Fibroblast of lung (primary cell): ENCODE results near the gene SPACA4. TPM values are rescaled to one million over a fixed set of nuclear protein-coding genes. Genes with fewer than 3 reads are reported as not detected.

ENCODE experiments used
- DNase-seq, 2 donors: peaks; one replicate each; pipeline versions ENCODE4 v3.0.0 to v3.0.0-alpha.2; 2010; ENCODE audit warnings: low read depth in 2 of 2
- H2AFZ ChIP-seq: 2 replicates; pipeline ENCODE4 v1.5.1; 2012; ENCODE audit warnings: low read length, control low read depth, inconsistent platforms
- H3K27ac ChIP-seq: 2 replicates; pipeline ENCODE4 v1.5.1; 2011; ENCODE audit warnings: low read length, control low read depth; ENCODE audit not compliant: insufficient read depth
- H3K27me3 ChIP-seq: 2 replicates; pipeline ENCODE4 v1.5.1; 2011; ENCODE audit warnings: mild to moderate bottlenecking, low read length; ENCODE audit not compliant: control insufficient read depth, insufficient read depth
- H3K36me3 ChIP-seq: 2 replicates; pipeline ENCODE4 v1.5.1; 2011; ENCODE audit warnings: low read length; ENCODE audit not compliant: control insufficient read depth, insufficient read depth
- H3K4me1 ChIP-seq: 2 replicates; pipeline ENCODE4 v1.5.1; 2011; ENCODE audit warnings: low read length; ENCODE audit not compliant: control insufficient read depth, insufficient read depth; ENCODE audit errors: extremely low read depth
- H3K4me2 ChIP-seq: 2 replicates; pipeline ENCODE4 v1.5.1; 2011; ENCODE audit warnings: low read length, control low read depth; ENCODE audit not compliant: insufficient read depth; ENCODE audit errors: extremely low read depth
- H3K4me3 ChIP-seq, 4 experiments: fragments of 200-600 bp in 1 of 4; sonication (generic) in 1 of 4; replicated peaks in 1 of 4; 2 replicates each; pipeline ENCODE4 v1.5.1; 2011 to 2016; ENCODE audit warnings: low read length in 4 of 4, low read depth in 3 of 4, mild to moderate bottlenecking in 3 of 4, control low read depth in 2 of 4, inconsistent platforms in 1 of 4, mixed read lengths in 1 of 4; ENCODE audit not compliant: insufficient read depth in 1 of 4; ENCODE audit errors: control extremely low read depth in 1 of 4
- H3K79me2 ChIP-seq: 2 replicates; pipeline ENCODE4 v1.5.1; 2012; ENCODE audit warnings: mild to moderate bottlenecking, low read length, inconsistent platforms; ENCODE audit not compliant: control insufficient read depth, insufficient read depth
- H3K9ac ChIP-seq: 2 replicates; pipeline ENCODE4 v1.5.1; 2011; ENCODE audit warnings: mild to moderate bottlenecking, low read length, control low read depth; ENCODE audit not compliant: insufficient read depth
- H3K9me3 ChIP-seq: 2 replicates; pipeline ENCODE4 v1.5.1; 2012; ENCODE audit warnings: low read depth, low read length; ENCODE audit not compliant: control insufficient read depth, insufficient read depth
- H4K20me1 ChIP-seq: 2 replicates; pipeline ENCODE4 v1.5.1; 2011; ENCODE audit warnings: low read length; ENCODE audit not compliant: control insufficient read depth, insufficient read depth; ENCODE audit errors: extremely low read depth
- CTCF ChIP-seq, 2 donors: IDR thresholded peaks in 1 of 2; conservative IDR thresholded peaks in 1 of 2; 1 replicate in 1 of 2; 2 replicates in 1 of 2; pipeline ENCODE4 v1.5.1; 2011 to 2012; ENCODE audit warnings: low read length in 2 of 2, control low read depth in 1 of 2, inconsistent platforms in 1 of 2, low read depth in 1 of 2, mild to moderate bottlenecking in 1 of 2
- EZH2 ChIP-seq: IDR thresholded peaks from 2 replicates; pipeline ENCODE4 v1.5.1; 2012; ENCODE audit warnings: low read length, control low read depth, mild to moderate bottlenecking; ENCODE audit errors: missing control alignments
- polyA plus RNA-seq, 2 donors: library from polyadenylated mRNA; depleted of rRNA in 1 of 2; stranded (reverse) in 1 of 2; unstranded in 1 of 2; fragments of >200 nt; gene quantifications; 2 replicates each; pipeline ENCODE4 v1.2.1, GENCODE V29; 2011 to 2012; ENCODE audit warnings: missing spikeins in 1 of 2
- total RNA-seq: library from RNA; depleted of rRNA; stranded (reverse); fragments of >200 nt; gene quantifications from 2 replicates; pipeline ENCODE4 v1.2.1, GENCODE V29; 2014

The SPACA4 gene
- total and polyA plus RNA-seq, 2 donors (not counting 1 experiment from before 2014, with no cell fraction given), result not detected

- no peak for TF ChIP-seq EZH2
- no peak for TF ChIP-seq CTCF (conservative IDR thresholded peaks at IDR 0.05 in 1 of 2, IDR thresholded peaks at IDR 0.05 in 1 of 2; ENCODE audit: low read depth in 1 of 2, low read length in 2 of 2)
- H3K27ac ChIP-seq, result no peak overlapping the region
- DNase-seq, result no peak
- no peaks in the 10 kb centered on the region for H3K9me3 ChIP-seq
- no peaks in the 10 kb centered on the region for H3K27me3 ChIP-seq
- no peak overlapping the region for H3K4me2 ChIP-seq
- H3K4me1 ChIP-seq, result no peaks in the 10 kb centered on the region
- no peak overlapping the region for H3K4me3 ChIP-seq
- H3K9ac ChIP-seq, result no peak overlapping the region
- H3K36me3 ChIP-seq, result no peaks in the 10 kb centered on the region
- no peaks in the 10 kb centered on the region for H3K79me2 ChIP-seq
- H2AFZ ChIP-seq, result no peak overlapping the region
- no peaks in the 10 kb centered on the region for H4K20me1 ChIP-seq
Measured at GRCh38 chr19:48595833-48596232, 10.7 kb upstream of the SPACA4 start.

- Histone ChIP-seq H3K9ac (no peak overlapping the region), H4K20me1 (no peaks in the 10 kb centered on the region), H3K27ac (no peak overlapping the region), H3K4me2 (no peak overlapping the region), H3K4me1 (no peaks in the 10 kb centered on the region), H3K27me3 (no peaks in the 10 kb centered on the region), H3K4me3 (no peak overlapping the region), H3K36me3 (no peaks in the 10 kb centered on the region), H3K9me3 (no peaks in the 10 kb centered on the region), H2AFZ (no peak overlapping the region), H3K79me2 (no peaks in the 10 kb centered on the region)
- DNase-seq, result no peak
- TF ChIP-seq EZH2 (no peak), CTCF (conservative IDR thresholded peaks at IDR 0.05 in 1 of 2, IDR thresholded peaks at IDR 0.05 in 1 of 2; ENCODE audit: low read depth in 1 of 2, low read length in 2 of 2) (no peak)
Measured at GRCh38 chr19:48596237-48596636, 10.3 kb upstream of the SPACA4 start.

- no peak overlapping the region for H3K4me3 ChIP-seq
- H2AFZ ChIP-seq, result no peak overlapping the region
- H3K9me3 ChIP-seq, result no peaks in the 10 kb centered on the region
- no peaks in the 10 kb centered on the region for H3K4me1 ChIP-seq
- no peak for DNase-seq
- no peaks in the 10 kb centered on the region for H3K36me3 ChIP-seq
- H3K79me2 ChIP-seq, result no peaks in the 10 kb centered on the region
- H3K9ac ChIP-seq, result no peak overlapping the region
- TF ChIP-seq EZH2 (no peak), CTCF (conservative IDR thresholded peaks at IDR 0.05 in 1 of 2, IDR thresholded peaks at IDR 0.05 in 1 of 2; ENCODE audit: low read depth in 1 of 2, low read length in 2 of 2) (no peak)
- no peak overlapping the region for H3K27ac ChIP-seq
- no peaks in the 10 kb centered on the region for H3K27me3 ChIP-seq
- no peak overlapping the region for H3K4me2 ChIP-seq
- H4K20me1 ChIP-seq, result no peaks in the 10 kb centered on the region
Measured at GRCh38 chr19:48596679-48597465, 9.7 kb upstream of the SPACA4 start.
